GM19395 (cell line): Measurements from ENCODE around the gene ANO2.
"Not testable (repeated sequence)": the region's sequence is repeated elsewhere in the genome, so short reads cannot be mapped to it uniquely, and the experiment has no call there.

Experiments used
- ATAC-seq: cut with Tn5 transposase; IDR thresholded peaks from one replicate; pipeline ENCODE4 v1.9.1; 2021; ENCODE audit warnings: mild to moderate bottlenecking, moderate library complexity; ENCODE audit not compliant: unreplicated experiment

ANO2 gene

GRCh38 chr12:5688226-5688625, 256.8 kb downstream of the ANO2 start:
- ATAC-seq: no peak

- no peak for ATAC-seq
These were observed 259.1 kb downstream of the ANO2 start for GRCh38 chr12:5685935-5686334.

DNA sequence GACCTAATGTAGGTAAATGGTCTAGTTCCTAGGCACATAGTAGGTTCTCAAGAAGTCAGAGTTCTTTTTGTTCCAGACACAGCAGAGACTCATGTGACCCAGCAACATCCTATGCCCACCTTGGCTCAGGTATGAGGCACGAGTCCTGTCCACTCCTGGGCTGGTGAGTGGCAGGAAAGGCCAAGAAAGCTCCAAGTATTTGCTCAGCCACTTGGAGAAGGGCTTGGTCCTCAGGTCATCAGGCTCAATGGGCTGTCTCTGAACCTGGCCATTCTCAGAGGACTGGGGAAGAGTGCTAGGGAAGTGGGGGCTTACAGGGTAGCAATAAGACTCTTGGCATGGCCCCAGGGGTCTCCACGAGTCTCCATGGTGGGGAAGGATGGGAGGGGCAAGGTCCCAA, 260.1 kb downstream of the ANO2 start:
- ATAC-seq: no peak

DNA sequence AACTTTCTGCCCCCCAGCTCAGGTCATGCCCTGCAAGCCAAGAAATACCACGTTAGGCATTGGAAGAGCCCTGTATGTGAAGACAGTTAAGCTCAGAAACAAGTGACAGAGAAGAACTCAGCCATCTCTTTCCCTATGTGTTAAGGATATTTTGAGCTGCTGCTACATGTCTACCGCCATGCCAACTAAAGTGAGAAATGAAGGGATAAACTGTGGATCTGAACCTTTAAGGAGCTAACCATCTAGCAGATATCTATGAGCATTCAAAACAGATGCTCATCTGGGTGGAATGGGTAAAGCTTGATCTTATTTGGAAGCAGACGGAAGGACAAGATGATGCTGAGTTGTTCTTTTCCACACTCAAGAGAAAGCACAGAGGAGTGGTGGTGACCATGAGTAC, 262.5 kb downstream of the ANO2 start:
- no peak for ATAC-seq

GRCh38 chr12:5678176-5678575, 266.9 kb downstream of the ANO2 start:
- ATAC-seq: no peak

- ATAC-seq: not testable (repeated sequence)
These were observed 275.4 kb downstream of the ANO2 start for GRCh38 chr12:5669624-5670023.

DNA sequence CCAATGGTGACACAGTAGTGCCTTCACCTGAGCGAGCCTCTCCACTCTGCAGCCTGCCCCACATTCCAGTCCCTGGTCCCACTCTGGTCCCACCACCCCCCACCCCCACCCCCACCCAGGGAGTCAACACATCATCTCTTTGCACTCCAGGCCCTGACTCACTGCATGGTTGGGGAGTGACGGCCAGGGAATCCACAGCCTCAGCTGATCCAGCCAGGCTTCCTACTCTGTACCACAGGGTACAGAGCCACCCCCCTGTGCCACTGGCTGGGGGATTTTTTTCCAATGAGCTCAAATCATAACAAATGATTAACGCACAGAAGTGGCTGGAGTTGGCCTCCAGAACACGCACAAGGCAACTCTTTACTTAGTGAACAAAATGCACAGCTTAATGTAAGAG, 279.4 kb downstream of the ANO2 start:
- no peak for ATAC-seq

DNA sequence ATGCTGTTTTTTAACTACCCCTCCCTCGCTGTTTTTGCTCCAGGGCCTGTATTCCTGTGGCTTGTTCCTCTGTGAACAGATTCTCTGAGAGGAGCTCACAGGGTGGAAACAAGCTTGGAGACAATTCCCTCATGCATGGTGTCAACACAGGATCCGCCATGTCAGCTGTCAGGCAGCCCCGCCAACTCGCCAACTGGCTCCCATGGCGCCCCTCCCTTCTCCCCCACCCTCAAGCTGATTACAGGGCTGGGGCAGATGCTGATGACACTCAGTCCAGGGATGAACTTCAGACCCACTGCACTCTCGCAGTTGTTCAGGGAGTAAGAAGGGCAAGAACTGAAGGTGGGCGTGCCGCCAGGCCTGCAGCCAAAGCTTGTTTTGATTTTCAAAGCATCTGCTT, 283.2 kb downstream of the ANO2 start:
- no peak for ATAC-seq

- no peak for ATAC-seq
These were observed 284.8 kb downstream of the ANO2 start for GRCh38 chr12:5660238-5660637.

DNA sequence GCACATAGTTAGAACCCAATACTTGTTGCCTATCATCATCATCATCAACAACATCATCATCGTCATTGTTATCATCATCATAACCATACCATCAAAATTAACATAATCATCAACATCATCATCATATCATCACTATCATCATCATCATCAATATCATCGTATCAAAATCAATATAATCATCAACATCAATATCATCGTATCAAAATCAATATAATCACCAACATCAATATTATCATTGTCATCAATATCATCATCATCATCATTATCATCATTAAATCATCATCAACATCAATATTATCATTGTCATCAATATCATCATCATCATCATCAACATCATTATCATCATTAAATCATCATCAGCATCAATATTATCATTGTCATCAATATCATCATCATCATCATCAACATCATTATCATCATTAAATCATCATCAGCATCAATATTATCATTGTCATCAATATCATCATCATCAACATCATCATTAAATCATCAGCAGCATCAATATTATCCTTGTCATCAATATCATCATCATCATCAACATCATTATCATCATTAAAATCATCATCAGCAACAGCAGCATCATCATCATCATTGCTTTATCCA, 286.6 kb downstream of the ANO2 start:
- ATAC-seq: not testable (repeated sequence)

GRCh38 chr12:5656836-5657235, 288.2 kb downstream of the ANO2 start:
- no peak for ATAC-seq

DNA sequence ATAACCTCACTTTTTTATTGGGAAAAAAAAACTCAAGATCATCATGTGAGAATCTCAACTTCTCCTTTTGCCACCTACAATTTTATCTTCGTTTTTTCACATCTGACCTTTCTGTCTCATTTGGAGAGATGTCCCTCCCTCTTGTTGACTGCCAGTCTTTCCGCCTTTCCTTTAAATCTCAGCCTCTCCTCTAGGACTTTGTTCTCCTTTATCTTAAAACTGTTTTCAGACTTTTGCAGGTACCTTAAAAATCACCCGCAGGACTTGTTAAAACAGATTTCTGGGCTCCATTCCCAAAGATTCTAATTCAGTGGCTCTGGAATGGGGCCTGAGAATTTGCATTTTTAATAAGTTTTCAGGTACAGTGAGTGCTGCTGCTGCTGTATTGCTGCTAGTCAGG, 289.9 kb downstream of the ANO2 start:
- no peak for ATAC-seq

DNA sequence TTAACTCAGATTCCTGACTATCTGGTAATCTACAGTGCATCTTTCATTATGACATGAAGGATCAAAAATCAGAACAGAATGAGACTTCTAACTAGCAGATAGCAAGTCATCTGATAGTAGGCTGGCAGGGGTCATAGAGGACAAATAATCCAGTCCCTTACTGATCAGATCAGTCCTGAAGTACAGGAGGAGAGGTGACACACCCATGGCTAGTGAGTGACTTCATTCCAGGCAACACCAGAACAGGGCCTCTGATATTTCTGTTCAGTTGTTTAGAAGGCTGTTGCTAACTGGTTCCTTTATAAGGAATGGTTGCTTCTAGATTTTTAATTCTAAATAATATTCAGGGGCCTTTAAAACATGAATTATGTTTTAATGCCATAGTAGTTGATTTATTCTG, 291.0 kb downstream of the ANO2 start:
- no peak for ATAC-seq

DNA sequence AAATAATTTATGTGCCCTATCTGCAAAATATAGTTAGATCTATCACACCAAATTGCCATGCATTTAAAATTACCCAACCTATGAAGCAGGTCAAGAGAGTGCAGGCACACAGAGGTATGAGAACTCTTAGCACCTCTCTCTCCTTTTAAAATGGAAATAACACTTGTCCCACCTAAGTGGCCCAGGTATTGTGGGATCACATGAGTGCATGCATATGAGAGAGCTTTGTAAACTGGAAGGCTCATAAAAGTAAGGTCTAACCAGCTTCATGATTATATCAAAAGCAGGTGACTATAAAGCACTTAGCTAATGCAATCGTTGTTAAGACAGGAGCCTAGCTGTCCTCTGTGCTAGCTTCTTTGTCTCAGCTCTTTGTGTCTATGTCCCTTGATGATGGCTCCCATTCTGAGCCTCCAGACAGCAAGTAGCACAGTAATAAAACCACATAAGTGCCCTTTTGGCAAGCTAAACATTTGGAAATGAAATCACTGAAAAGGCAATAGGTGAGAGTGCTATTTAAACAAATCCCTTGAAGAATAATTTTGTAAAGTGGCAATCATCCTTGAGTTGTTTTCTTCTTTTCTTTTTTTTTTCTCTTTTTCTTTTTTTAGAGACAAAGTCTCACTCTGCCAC, 294.1 kb downstream of the ANO2 start:
- no peak for ATAC-seq

- ATAC-seq: no peak
These were observed 294.8 kb downstream of the ANO2 start for GRCh38 chr12:5650281-5650680.

- no peak for ATAC-seq
These were observed 296.2 kb downstream of the ANO2 start for GRCh38 chr12:5648692-5649359.

DNA sequence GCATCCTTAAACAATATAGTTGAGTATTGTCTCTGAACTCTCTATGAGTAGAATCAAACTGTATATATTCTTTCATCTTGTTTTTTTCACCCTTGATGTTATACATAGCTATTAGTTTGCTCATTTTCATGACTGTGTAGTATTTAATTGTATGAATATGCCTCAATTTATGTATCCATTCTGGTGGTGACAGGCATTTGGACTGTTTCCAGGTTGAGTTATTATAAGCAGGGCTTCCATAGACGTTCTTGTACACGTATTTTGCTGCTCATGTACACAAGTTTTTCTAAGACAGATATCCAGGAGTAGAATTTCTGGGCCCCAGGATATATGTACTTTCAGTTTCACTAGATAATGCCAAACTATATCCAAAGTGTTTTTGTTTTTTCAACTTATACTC, 301.8 kb downstream of the ANO2 start:
- no peak for ATAC-seq

- no peak for ATAC-seq
These were observed 307.4 kb downstream of the ANO2 start for GRCh38 chr12:5637698-5638097.

GRCh38 chr12:5636907-5637306, 308.2 kb downstream of the ANO2 start:
- ATAC-seq: no peak

DNA sequence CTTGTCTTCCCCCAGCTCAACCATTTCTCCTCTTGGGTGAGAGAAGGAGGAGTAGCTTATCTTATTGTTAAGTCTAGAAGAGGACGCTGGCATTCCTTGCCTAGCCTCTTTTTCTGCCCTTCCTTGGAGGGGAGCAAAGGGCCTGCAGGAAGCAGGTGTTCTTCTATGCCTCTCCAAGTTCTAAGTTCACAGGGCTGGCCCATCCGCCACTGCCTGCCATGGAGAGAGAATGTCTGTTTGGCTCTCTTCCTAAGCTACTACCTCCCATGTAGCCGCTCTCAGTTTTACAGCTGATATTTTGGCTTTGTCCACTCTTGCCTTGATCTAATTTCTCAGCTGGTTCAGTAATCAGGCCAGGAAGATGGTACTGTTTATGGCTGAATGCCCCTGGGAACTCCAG, 312.0 kb downstream of the ANO2 start:
- ATAC-seq: no peak

- ATAC-seq: no peak
These were observed 312.6 kb downstream of the ANO2 start for GRCh38 chr12:5632453-5632852.

GRCh38 chr12:5631497-5631896, 313.6 kb downstream of the ANO2 start:
- no peak for ATAC-seq

DNA sequence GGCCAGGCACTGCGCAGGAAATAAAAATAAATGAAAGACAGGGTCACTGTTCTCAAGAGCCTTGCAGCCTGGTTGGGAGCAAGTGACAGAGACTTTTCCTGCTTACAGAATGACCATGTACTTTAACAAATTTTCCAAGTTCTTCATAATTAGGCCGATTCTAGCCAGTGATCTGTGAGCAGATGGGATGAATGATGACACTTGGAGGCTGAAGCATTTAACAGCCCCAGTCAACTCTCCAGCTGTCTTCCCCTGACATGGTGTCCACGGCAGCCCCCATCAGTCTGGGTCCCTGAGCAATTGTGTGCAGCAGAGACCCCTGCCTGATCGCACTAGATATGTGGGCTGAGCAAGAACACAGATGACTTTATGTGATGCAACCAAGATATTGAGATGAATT, 314.3 kb downstream of the ANO2 start:
- no peak for ATAC-seq
